ENCODE measurements around the gene LTBP1. TPM values are rescaled to one million over a fixed set of nuclear protein-coding genes. Genes with fewer than 3 reads are reported as not detected.

The LTBP1 gene
- total RNA-seq, 4 donors from 2014 or later = 3.8 to 20.8 (median 11.3) TPM

- no peak overlapping the region for H3K4me3 ChIP-seq (ENCODE audit: low read depth, poor library complexity, severe bottlenecking)
- intact Hi-C loops (cut with DNase I; ENCODE audit: low total_unique reads) = no loop called here
- 86 to 89% methylated on average over 3 of the region's 3 CpGs for WGBS, 2 donors
- TF ChIP-seq POLR2A (IDR thresholded peaks at IDR 0.05) (no peak), CTCF (IDR thresholded peaks at IDR 0.05) (no peak)
- no peak for DNase-seq (ENCODE audit: low spot score in 2 of 2)
Observed at GRCh38 chr2:33221046-33221784, 274.5 kb downstream of the LTBP1 start.

- intact Hi-C loops (cut with DNase I; ENCODE audit: low total_unique reads) = no loop called here
Observed at GRCh38 chr2:33222309-33222708, 275.6 kb downstream of the LTBP1 start.

DNA sequence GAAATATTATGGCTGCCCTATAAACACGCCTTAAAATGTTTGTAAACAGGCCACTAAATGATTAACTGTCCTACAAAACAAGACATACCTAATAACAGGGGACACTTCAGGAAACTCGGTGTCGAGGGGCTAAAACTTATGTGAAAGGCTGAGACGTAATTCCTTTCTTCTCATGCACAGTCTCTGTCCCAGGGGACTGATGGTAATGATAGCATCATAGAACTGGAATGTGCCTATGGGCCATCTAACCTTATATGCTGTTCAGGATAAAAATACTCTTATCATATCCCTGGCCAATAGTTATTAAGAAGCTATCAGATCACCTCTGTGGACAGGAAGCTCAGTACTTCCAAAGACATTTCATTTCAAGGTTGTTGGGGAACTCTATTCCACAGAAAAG lies 277.1 kb downstream of the LTBP1 start:
- no peak for DNase-seq (ENCODE audit: low spot score in 2 of 2)
- 82 to 91% methylated on average over 4 of the region's 4 CpGs for WGBS, 2 donors
- no peak for TF ChIP-seq CTCF (IDR thresholded peaks at IDR 0.05)
- TF ChIP-seq POLR2A (IDR thresholded peaks at IDR 0.05) = no peak
- no peak overlapping the region for H3K4me3 ChIP-seq (ENCODE audit: low read depth, poor library complexity, severe bottlenecking)
- intact Hi-C loops (cut with DNase I; ENCODE audit: low total_unique reads) = no loop called here

More at GRCh38 chr2:33222309-33222708, 275.6 kb downstream of the LTBP1 start:
- DNase-seq (ENCODE audit: low spot score in 2 of 2) = no peak
- H3K4me3 ChIP-seq (ENCODE audit: low read depth, poor library complexity, severe bottlenecking) = no peak overlapping the region
- no peak for TF ChIP-seq POLR2A (IDR thresholded peaks at IDR 0.05)
- TF ChIP-seq CTCF (IDR thresholded peaks at IDR 0.05) = no peak
- WGBS, 2 donors = 78 to 81% methylated on average over 1 of the region's 1 CpG

- no peak for DNase-seq (ENCODE audit: low spot score in 2 of 2)
- intact Hi-C loops (cut with DNase I; ENCODE audit: low total_unique reads) = no loop called here
- WGBS, 2 donors = 90 to 94% methylated on average over 2 of the region's 2 CpGs
- no peak for TF ChIP-seq POLR2A (IDR thresholded peaks at IDR 0.05)
- TF ChIP-seq CTCF (IDR thresholded peaks at IDR 0.05) = no peak
- H3K4me3 ChIP-seq (ENCODE audit: low read depth, poor library complexity, severe bottlenecking) = no peak overlapping the region
Observed at GRCh38 chr2:33225350-33225749, 278.6 kb downstream of the LTBP1 start.

DNA sequence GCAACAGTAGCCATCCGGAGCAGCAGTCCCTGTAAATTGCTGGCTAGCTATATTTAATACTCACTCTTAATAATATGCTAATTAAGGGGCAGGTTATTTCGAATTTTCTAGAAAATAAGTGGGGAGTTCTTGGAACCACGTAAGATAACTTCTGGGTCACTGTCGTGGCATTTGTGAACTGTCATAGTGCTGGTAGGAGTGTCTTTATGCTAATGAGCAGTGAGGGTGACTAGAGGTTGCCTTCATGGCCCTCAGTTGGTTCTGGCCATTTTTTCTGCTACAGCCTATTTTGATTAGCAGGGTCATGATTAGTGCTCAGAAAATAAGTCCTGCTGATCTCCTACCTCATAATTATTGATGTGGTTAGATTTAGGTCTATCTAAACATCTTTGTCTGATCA lies 279.8 kb downstream of the LTBP1 start:
- no peak overlapping the region for H3K4me3 ChIP-seq (ENCODE audit: low read depth, poor library complexity, severe bottlenecking)
- intact Hi-C loops (cut with DNase I; ENCODE audit: low total_unique reads) = no loop called here
- DNase-seq (ENCODE audit: low spot score in 2 of 2) = no peak
- WGBS, 2 donors = 90 to 94% methylated on average over 4 of the region's 4 CpGs
- TF ChIP-seq POLR2A (IDR thresholded peaks at IDR 0.05) = no peak
- TF ChIP-seq CTCF (IDR thresholded peaks at IDR 0.05) = no peak

DNA sequence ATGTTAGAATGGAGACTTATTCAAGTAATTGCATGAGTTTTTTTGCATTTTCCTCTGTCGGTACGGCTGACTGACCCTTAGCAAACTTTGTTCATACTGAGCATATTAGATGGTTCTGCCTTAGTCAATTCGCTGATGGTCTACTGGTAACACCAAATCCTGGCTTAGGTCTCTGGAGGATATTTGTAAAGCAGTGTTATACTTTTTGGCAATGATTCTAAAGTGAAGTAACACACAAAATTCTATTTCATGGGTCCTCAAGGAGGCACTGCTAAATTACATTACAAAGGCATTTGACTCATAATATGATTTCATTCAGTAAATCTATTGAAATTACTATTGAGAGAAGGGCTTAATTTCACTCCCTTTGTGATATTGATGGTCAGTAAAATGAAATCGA lies 282.9 kb downstream of the LTBP1 start:
- no peak for DNase-seq (ENCODE audit: low spot score in 2 of 2)
- TF ChIP-seq POLR2A (IDR thresholded peaks at IDR 0.05) (no peak), CTCF (IDR thresholded peaks at IDR 0.05) (no peak)
- 89% methylated on average over 4 of the region's 4 CpGs for WGBS, 2 donors
- intact Hi-C loops (cut with DNase I; ENCODE audit: low total_unique reads) = no loop called here
- H3K4me3 ChIP-seq (ENCODE audit: low read depth, poor library complexity, severe bottlenecking) = no peak overlapping the region

Measured in lower leg skin (tissue), 4 donors.